HG03521 (cell line): Measurements from ENCODE around the gene EPS8.
A peak's percentile ranks its signal among the peaks of the same experiment; 100 is the strongest.

Experiments used
- ATAC-seq: cut with Tn5 transposase; IDR thresholded peaks from one replicate; pipeline ENCODE4 v1.9.1; 2021; ENCODE audit warnings: mild to moderate bottlenecking, moderate library complexity; ENCODE audit not compliant: unreplicated experiment

The EPS8 gene

DNA sequence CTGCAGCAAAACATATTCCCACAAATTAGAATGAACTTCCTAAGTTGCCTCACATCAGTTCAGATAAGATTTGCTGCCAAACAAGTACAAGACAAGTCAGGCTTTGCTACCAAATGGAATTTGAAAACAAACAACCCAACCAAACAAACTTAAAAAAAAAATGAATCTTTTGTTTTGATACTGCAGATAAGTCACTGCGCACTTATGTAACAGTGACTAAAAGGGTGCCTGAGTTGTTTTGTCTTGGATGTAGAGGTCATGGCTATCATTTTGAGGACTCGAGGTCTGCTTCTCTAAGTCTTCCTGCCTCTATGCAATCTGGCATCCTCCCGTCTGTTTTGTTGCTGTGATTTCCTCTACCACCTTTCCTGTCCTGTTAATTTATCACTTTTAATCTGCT, 11.1 kb upstream of the EPS8 start:
- ATAC-seq: no peak

DNA sequence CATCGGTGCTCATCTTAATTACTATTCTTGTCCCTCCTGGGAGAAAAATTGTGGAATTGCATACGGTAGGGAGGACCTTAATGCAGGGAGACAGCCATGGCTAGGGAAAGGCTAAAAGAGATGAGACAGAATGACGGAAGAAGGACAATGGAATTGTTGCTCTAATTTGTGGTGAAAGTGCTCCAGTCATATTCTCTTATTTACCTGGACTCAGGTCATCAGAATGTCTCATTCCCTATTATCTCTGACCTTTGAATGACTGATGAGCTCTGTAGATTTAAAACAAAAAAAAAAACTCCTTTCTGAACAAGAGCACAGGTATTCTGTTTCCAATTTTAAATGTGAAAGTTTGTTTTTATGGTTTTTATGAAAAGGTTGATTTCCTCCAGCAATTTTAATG, 8.6 kb upstream of the EPS8 start:
- ATAC-seq: no peak

GRCh38 chr12:15796493-15797141, 7.4 kb upstream of the EPS8 start:
- no peak for ATAC-seq

GRCh38 chr12:15794836-15795235, 5.6 kb upstream of the EPS8 start:
- no peak for ATAC-seq

- ATAC-seq: no peak
These were observed 5.0 kb upstream of the EPS8 start for GRCh38 chr12:15794196-15794595.

GRCh38 chr12:15788233-15789219, 662 bp downstream of the EPS8 start:
- peak; percentile 18 for ATAC-seq

GRCh38 chr12:15787778-15788177, 1.4 kb downstream of the EPS8 start:
- ATAC-seq: no peak

DNA sequence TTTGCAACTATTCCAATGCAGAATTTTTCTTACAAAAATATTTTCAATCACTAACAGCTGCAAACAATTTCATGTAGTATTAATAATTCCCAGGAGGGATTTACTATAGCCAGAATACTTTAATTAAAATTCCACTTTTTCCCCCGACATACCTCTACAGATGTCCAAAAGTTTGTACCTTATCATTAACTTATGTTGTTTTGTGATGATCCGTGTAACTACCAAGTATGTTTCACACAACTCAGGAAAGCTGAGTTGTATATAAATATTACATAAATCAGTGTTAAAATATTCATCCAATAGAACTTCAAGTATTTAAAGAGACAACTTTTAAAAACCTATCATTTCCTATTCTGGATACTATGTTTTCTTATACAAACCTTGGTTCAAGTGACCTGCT, 2.4 kb downstream of the EPS8 start:
- ATAC-seq: no peak

DNA sequence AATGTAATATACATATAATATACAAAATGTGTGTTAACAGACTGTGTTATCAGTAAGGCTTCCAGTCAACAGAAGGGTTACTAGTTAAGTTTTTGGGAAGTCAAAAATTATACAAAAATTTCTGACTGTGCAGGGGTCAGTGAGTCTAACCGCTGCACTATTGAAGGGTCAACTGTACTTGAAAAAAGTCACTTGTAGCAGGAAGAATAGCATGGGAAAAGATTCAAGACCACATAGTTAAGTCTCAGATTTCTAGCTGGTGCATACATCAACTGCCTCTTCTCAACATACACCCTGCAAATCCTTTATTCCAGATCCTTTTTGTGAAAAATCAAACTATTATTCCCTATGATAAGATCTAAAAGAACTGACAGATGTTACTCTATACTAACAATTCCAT, 5.9 kb downstream of the EPS8 start:
- ATAC-seq: no peak

GRCh38 chr12:15782667-15783066, 6.5 kb downstream of the EPS8 start:
- no peak for ATAC-seq

GRCh38 chr12:15779925-15780324, 9.3 kb downstream of the EPS8 start:
- ATAC-seq: no peak

DNA sequence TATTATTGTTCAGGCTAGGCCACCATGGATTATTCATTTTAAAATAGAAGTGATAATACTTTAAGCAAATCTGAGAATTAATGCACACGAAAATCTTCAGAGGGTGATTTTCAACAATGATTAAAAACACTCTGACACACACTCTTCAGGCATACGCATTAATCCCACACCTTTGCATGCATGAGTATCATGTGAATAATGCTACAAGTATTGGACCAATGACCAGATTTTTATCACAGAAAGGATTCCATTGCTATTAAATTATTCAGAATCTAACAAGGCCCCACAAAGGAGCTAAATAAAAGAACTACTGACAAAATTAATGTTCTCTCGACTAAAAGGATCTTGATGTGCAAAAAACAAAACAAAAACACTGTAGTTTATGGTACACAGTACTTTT, 11.1 kb downstream of the EPS8 start:
- ATAC-seq: no peak

DNA sequence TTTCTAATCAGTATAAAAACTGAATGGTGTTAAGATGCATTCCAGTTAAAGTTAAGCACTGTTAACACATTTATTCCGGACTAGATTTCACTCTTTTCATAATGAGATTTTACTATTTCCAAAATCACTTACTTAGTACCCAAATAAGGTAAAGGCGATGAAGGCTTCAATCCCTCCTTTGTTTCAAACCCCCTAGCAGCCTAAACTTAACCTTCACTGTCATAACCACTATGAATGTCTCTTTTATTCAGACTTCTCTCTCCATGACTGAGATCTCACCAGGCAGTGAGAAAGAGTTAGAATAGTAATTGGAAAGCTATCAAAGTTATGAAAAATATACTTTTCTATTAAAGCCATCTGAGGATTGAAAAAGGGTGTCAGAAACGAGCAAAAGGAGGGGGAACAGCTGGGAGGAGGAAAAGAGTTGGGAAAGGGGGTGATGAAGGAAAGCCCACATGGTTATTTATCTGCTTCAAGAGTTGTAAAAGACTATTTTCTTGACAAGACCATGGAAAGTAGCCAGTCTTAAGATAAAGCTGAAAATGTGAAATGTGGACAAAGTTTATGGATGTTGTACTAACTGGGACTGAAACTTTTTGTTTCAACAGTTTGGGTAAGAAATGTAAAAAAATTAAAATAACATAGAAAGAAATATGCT, 11.7 kb downstream of the EPS8 start:
- no peak for ATAC-seq

DNA sequence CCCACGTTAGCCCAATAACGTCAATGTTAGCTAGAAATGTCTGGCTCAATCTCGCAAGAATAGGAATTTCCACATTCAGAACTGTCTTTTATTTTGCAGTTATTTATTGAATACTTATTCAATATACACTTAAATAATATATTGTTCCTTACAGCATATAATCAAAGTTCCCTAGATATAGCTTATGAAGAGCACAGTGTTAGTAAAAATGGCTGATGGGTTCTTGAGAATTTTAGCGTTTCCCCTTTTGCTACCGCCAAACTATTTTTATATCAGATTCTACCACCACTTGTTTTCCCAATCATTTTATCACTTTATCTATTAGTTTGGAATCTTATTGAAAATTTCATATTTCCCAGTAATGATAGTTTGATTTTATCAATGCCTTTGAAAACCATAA, 12.7 kb downstream of the EPS8 start:
- no peak for ATAC-seq

DNA sequence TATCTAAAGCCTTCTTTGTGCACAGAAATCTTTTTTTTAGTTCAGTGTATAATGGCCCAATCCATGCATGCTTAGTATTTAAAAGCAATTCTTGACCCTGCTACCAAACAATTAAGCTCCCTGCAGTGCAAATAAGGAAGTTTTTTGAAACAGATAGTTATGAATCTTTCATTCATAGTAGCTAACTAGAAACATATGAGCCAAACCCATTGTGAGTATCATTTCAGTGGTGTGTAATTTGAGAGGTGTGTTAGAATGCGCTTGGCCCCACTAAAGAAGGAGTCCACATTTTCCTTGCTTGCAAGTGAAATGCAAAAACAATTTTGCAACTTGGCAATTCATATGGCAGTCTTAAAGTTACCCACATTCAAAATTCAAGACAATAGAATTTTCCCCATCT, 14.4 kb downstream of the EPS8 start:
- ATAC-seq: no peak

- ATAC-seq: no peak
These were observed 16.7 kb downstream of the EPS8 start for GRCh38 chr12:15772405-15773018.

DNA sequence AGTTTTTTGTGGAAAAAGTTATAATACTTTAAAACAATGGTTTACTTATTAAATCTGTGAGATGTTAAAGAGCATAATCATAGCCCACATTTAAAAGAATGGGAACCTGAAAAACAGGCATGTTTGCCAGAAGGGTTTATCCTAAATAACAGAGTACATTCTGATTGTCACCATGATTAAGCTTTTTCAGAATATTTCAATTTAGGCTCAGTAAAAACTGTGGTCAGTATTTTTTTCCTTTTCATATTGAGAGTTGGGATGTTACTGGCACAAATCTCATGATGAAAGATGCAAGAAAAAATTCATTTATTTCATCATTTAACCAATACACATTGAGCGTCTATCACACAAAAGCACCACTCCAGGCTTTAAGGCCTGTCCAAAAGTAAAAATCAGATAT, 18.6 kb downstream of the EPS8 start:
- no peak for ATAC-seq

- ATAC-seq: no peak
These were observed 19.2 kb downstream of the EPS8 start for GRCh38 chr12:15770021-15770420.

GRCh38 chr12:15769586-15769985, 19.6 kb downstream of the EPS8 start:
- ATAC-seq: no peak

DNA sequence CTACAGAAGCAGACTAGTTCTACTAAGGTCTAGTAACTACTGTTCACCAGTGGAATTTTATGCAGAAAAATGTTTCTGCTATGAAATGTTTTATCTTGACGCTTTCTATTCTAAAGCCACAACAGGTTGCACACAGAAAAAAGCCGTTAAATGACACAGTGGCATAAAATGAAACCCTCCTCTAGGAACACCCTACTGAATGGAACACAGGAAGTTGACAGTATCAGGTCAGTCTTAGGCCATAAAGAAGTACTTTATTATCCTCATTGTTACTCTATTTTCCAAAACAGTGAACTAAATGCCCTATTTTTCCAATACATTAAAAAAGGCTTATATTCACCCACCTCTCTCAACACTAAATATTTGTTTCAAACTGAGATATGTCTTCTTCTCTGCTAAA, 21.9 kb downstream of the EPS8 start:
- ATAC-seq: no peak

DNA sequence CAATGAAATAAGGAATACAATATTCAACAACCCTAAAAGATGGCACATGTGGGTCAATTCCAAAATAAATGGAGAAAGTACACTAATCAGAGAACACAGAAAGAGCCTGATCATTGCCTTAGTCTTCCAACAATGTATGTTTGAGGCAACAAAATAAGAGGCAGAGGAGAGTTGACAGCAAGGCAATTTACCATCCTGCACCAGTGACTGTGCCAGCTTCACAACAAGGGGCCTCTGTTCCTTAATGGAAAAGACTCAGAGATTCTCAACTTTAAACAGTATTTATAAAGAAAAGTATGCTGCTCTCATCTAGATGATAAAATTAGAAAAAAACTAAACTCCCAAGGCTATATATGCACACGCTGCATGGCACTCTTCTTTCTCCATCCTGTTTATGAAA, 25.9 kb downstream of the EPS8 start:
- ATAC-seq: no peak
